Keratinocyte (primary cell): ENCODE results near the gene KIF16B. TPM values are rescaled to one million over a fixed set of nuclear protein-coding genes. Genes with fewer than 3 reads are reported as not detected.

Experiments used
- DNase-seq: peaks from one replicate; pipeline ENCODE4 v3.0.0-alpha.2; 2011; ENCODE audit warnings: low read depth, missing footprints, low spot score
- FAIRE-seq: peaks from 2 replicates; lab custom pipeline; 2011; peaks lifted over from hg19 to GRCh38; lab: Jason Lieb, UNC
- H2AFZ ChIP-seq: 2 replicates; pipeline ENCODE4 v1.6.0; 2012; ENCODE audit warnings: low read length, control low read depth, inconsistent platforms; ENCODE audit not compliant: control insufficient read depth
- H3K27ac ChIP-seq: 2 replicates; pipeline ENCODE4 v1.5.1; 2011; ENCODE audit warnings: low read length; ENCODE audit not compliant: control insufficient read depth, insufficient read depth
- H3K27me3 ChIP-seq: 3 replicates; pipeline ENCODE4 v1.6.0; 2011; ENCODE audit warnings: low read length; ENCODE audit not compliant: control insufficient read depth, insufficient read depth; ENCODE audit errors: extremely low read depth
- H3K36me3 ChIP-seq, 2 experiments: 2 replicates in 1 of 2; 3 replicates in 1 of 2; pipeline ENCODE4 v1.5.1; 2011; ENCODE audit warnings: low read length in 2 of 2, mild to moderate bottlenecking in 1 of 2; ENCODE audit not compliant: control insufficient read depth in 2 of 2, insufficient read depth in 2 of 2; ENCODE audit errors: extremely low read depth in 1 of 2
- H3K4me1 ChIP-seq: 3 replicates; pipeline ENCODE4 v1.5.1; 2011; ENCODE audit warnings: low read length; ENCODE audit not compliant: control insufficient read depth, insufficient read depth; ENCODE audit errors: extremely low read depth
- H3K4me2 ChIP-seq: 3 replicates; pipeline ENCODE4 v1.6.0; 2011; ENCODE audit warnings: low read depth, low read length; ENCODE audit not compliant: control insufficient read depth, insufficient read depth; ENCODE audit errors: extremely low read depth
- H3K4me3 ChIP-seq, 3 experiments: fragments of 200-600 bp in 1 of 3; sonication (generic) in 1 of 3; 2 replicates in 2 of 3; 3 replicates in 1 of 3; pipeline ENCODE4 v1.5.1; 2011 to 2016; ENCODE audit warnings: low read length in 3 of 3, mild to moderate bottlenecking in 3 of 3, control low read depth in 2 of 3, inconsistent platforms in 1 of 3, low read depth in 1 of 3, mixed read lengths in 1 of 3, mixed run types in 1 of 3, moderate library complexity in 1 of 3; ENCODE audit not compliant: control insufficient read depth in 2 of 3, insufficient read depth in 2 of 3; ENCODE audit errors: extremely low read depth in 1 of 3
- H3K79me2 ChIP-seq: 2 replicates; pipeline ENCODE4 v1.6.0; 2012; ENCODE audit warnings: low read length; ENCODE audit not compliant: control insufficient read depth, insufficient read depth
- H3K9ac ChIP-seq: 3 replicates; pipeline ENCODE4 v1.6.0; 2011; ENCODE audit warnings: low read length; ENCODE audit not compliant: control insufficient read depth, insufficient read depth; ENCODE audit errors: extremely low read depth
- H3K9me1 ChIP-seq: 3 replicates; pipeline ENCODE4 v1.6.0; 2011; ENCODE audit warnings: low read length; ENCODE audit not compliant: control insufficient read depth, insufficient read depth; ENCODE audit errors: extremely low read depth
- H3K9me3 ChIP-seq: 2 replicates; pipeline ENCODE4 v1.5.1; 2012; ENCODE audit warnings: low read depth, low read length; ENCODE audit not compliant: control insufficient read depth
- H4K20me1 ChIP-seq: 3 replicates; pipeline ENCODE4 v1.6.0; 2011; ENCODE audit warnings: low read length; ENCODE audit not compliant: control insufficient read depth, insufficient read depth; ENCODE audit errors: extremely low read depth
- EZH2 ChIP-seq: IDR thresholded peaks from one replicate; pipeline ENCODE4 v1.6.1; 2012; ENCODE audit warnings: inconsistent platforms, mild to moderate bottlenecking, low read length, moderate library complexity
- dilution Hi-C: fragments of 300-500 bp; cut with MboI; formaldehyde crosslinking; loops from one replicate; pipeline ENCODE4 v1.7.0; 2020; ENCODE audit warnings: low sequenced_read_pairs; ENCODE audit not compliant: extremely low pct_ligation_motif_present
- polyA plus RNA-seq, 5 experiments: library from polyadenylated mRNA; depleted of rRNA in 3 of 5; stranded (reverse) in 3 of 5; stranded (forward) in 1 of 5; unstranded in 1 of 5; fragments of >200 nt; gene quantifications; 1 replicate in 1 of 5; 2 replicates in 3 of 5; 3 replicates in 1 of 5; pipeline versions ENCODE4 v1.2.1 to v1.2.3, GENCODE V29; 2011 to 2012; ENCODE audit warnings: missing spikeins in 2 of 5, low read depth in 1 of 5, low replicate concordance in 1 of 5
- TF ChIP-seq, protein P1 (sequence below), 3 experiments: IDR thresholded peaks in 1 of 3; conservative IDR thresholded peaks in 1 of 3; optimal IDR thresholded peaks in 1 of 3; 2 replicates in 2 of 3; 3 replicates in 1 of 3; pipeline versions ENCODE3 to v1.5.1; 2011; ENCODE audit warnings: low read length in 3 of 3, mild to moderate bottlenecking in 3 of 3, moderate library complexity in 2 of 3, control low read depth in 1 of 3, inconsistent platforms in 1 of 3; ENCODE audit not compliant: insufficient read depth in 2 of 3; ENCODE audit errors: extremely low read depth in 1 of 3

KIF16B gene
- polyA plus RNA-seq, 1 donor (not counting 4 experiments of a cell fraction or from before 2014, with no cell fraction given) = 16.1 TPM

DNA sequence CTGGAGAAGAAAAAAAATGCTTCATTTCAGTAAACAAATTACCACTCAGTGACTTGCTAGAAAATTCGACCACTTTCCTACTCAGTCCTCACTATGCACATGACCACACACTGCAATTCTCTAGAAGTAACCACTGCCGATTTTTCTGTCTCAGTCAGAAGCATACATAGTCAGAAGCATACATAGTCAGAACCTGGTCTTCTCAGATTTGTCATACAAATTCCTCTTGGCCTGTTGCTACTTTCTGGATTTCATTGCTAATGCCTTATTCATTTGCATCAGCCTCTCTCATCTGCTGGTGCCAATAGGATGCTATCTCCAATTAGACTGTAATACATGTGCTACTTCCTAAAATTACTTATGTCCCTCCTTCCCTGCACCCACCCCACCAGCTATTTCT, 10.2 kb upstream of the KIF16B start:
- FAIRE-seq (no peak), DNase-seq (no peak)
- no peak for TF ChIP-seq EZH2
- TF ChIP-seq, protein P1, sequence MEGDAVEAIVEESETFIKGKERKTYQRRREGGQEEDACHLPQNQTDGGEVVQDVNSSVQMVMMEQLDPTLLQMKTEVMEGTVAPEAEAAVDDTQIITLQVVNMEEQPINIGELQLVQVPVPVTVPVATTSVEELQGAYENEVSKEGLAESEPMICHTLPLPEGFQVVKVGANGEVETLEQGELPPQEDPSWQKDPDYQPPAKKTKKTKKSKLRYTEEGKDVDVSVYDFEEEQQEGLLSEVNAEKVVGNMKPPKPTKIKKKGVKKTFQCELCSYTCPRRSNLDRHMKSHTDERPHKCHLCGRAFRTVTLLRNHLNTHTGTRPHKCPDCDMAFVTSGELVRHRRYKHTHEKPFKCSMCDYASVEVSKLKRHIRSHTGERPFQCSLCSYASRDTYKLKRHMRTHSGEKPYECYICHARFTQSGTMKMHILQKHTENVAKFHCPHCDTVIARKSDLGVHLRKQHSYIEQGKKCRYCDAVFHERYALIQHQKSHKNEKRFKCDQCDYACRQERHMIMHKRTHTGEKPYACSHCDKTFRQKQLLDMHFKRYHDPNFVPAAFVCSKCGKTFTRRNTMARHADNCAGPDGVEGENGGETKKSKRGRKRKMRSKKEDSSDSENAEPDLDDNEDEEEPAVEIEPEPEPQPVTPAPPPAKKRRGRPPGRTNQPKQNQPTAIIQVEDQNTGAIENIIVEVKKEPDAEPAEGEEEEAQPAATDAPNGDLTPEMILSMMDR (optimal IDR thresholded peaks at IDR 0.05 in 1 of 3, IDR thresholded peaks at IDR 0.05 in 1 of 3, conservative IDR thresholded peaks at IDR 0.05 in 1 of 3; ENCODE audit: extremely low read depth in 1 of 3, insufficient read depth in 2 of 3, low read length in 3 of 3) = no peak
- Histone ChIP-seq H3K9me1 (no peaks in the 10 kb centered on the region), H2AFZ (no peak overlapping the region), H3K9me3 (no peaks in the 10 kb centered on the region), H3K27ac (no peak overlapping the region), H3K4me3 (no peak overlapping the region), H4K20me1 (no peaks in the 10 kb centered on the region), H3K36me3 (no peaks in the 10 kb centered on the region), H3K4me1 (peaks cover 16% of the 10 kb centered on the region), H3K4me2 (no peak overlapping the region), H3K27me3 (no peaks in the 10 kb centered on the region), H3K79me2 (no peaks in the 10 kb centered on the region), H3K9ac (no peak overlapping the region)
- dilution Hi-C loops = no loop called here

DNA sequence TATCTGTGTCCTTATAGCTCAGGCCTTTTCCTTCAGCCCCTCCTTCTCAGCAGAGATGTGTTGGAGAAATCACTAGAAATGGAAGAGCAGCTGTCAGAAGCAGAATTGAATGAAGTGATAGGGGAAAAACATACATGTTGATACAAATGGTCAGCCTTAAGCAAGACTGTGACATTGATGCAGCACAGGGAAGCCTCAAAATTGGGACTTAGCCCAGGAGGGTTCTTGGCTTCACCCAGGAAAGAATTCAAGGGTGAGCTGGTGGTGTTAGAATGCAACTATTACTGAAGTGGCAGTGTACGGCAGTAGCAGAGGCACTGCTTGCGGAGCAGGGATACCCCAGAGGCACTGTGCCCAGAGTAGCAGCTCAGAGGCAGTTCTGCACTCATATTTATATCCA, 8.0 kb upstream of the KIF16B start:
- Histone ChIP-seq H3K9me1 (no peaks in the 10 kb centered on the region), H3K27me3 (no peaks in the 10 kb centered on the region), H3K27ac (no peak overlapping the region), H3K36me3 (no peaks in the 10 kb centered on the region), H3K4me1 (peaks cover 16% of the 10 kb centered on the region), H3K79me2 (no peaks in the 10 kb centered on the region), H4K20me1 (no peaks in the 10 kb centered on the region), H2AFZ (no peak overlapping the region), H3K9me3 (no peaks in the 10 kb centered on the region), H3K4me3 (no peak overlapping the region), H3K9ac (no peak overlapping the region), H3K4me2 (peak overlapping the region; percentile 34)
- FAIRE-seq (no peak), DNase-seq (no peak)
- no peak for TF ChIP-seq EZH2
- TF ChIP-seq, protein P1 (optimal IDR thresholded peaks at IDR 0.05 in 1 of 3, IDR thresholded peaks at IDR 0.05 in 1 of 3, conservative IDR thresholded peaks at IDR 0.05 in 1 of 3; ENCODE audit: extremely low read depth in 1 of 3, insufficient read depth in 2 of 3, low read length in 3 of 3) = no peak
- dilution Hi-C loops = no loop called here
